ENCODE measurements around the gene UBA7. TPM values are rescaled to one million over a fixed set of nuclear protein-coding genes. Genes with fewer than 3 reads are reported as not detected.

Gene UBA7
- total and polyA plus RNA-seq, 2 donors (not counting 3 experiments of a cell fraction or from before 2014, with no cell fraction given): 57.4 to 80.7 TPM

GRCh38 chr3:49794431-49794830 lies 19.3 kb downstream of the UBA7 start:
- Histone ChIP-seq H3K79me2 (ENCODE audit: control insufficient read depth, insufficient read depth, low read length) (no peaks in the 10 kb centered on the region), H3K9me1 (replicated peaks; ENCODE audit: control insufficient read depth, extremely low read depth, insufficient read depth, low read length) (no peaks in the 10 kb centered on the region), H2AFZ (ENCODE audit: low read depth, low read length) (no peak overlapping the region), H3K36me3 (ENCODE audit: control insufficient read depth in 2 of 2, extremely low read depth in 1 of 2, insufficient read depth in 2 of 2, low read length in 2 of 2) (no peaks in the 10 kb centered on the region), H3K4me3 (replicated peaks in 1 of 3; ENCODE audit: insufficient read depth in 1 of 3, low read depth in 1 of 3, low read length in 3 of 3) (no peak overlapping the region), H4K20me1 (replicated peaks; ENCODE audit: control insufficient read depth, extremely low read depth, insufficient read depth, low read length) (no peaks in the 10 kb centered on the region), H3K4me2 (ENCODE audit: insufficient read depth, low read length) (no peak overlapping the region), H3K9me3 (replicated peaks; ENCODE audit: control insufficient read depth, insufficient read depth, low read length) (no peaks in the 10 kb centered on the region), H3K27me3 (ENCODE audit: control insufficient read depth in 2 of 2, insufficient read depth in 2 of 2, low read length in 2 of 2) (no peaks in the 10 kb centered on the region), H3K4me1 (ENCODE audit: control insufficient read depth, extremely low read depth, insufficient read depth, low read length) (peaks cover 3% of the 10 kb centered on the region), H3K9ac (replicated peaks; ENCODE audit: extremely low read depth, insufficient read depth, low read length) (no peak overlapping the region), H3K27ac (ENCODE audit: insufficient read depth, low read depth, low read length) (no peak overlapping the region)
- intact Hi-C loops (cut with micrococcal nuclease) (no loop called here), dilution Hi-C loops (cut with MboI; ENCODE audit: extremely low pct_ligation_motif_present, low sequenced_read_pairs) (no loop called here)
- POLR2A ChIA-PET: no interaction called here
- BruUV-seq (replicated peaks): no TSS peak
- no peak for TF ChIP-seq MAX (IDR thresholded peaks at IDR 0.05; ENCODE audit: insufficient read depth, insufficient read length)
- no peak for TF ChIP-seq GATA2 (IDR thresholded peaks at IDR 0.05; ENCODE audit: insufficient read depth, insufficient read length, low read depth, low read length)
- TF ChIP-seq POLR2AphosphoS5 (IDR thresholded peaks at IDR 0.05; ENCODE audit: insufficient read depth, low read depth, low read length): no peak
- TF ChIP-seq CTCF (IDR thresholded peaks at IDR 0.05; ENCODE audit: extremely low read depth in 1 of 2, insufficient read depth in 1 of 2, low read depth in 1 of 2, low read length in 2 of 2): no peak
- TF ChIP-seq JUN (IDR thresholded peaks at IDR 0.05; ENCODE audit: borderline replicate concordance, insufficient read depth, insufficient read length, low read depth): no peak
- TF ChIP-seq EZH2 (IDR thresholded peaks at IDR 0.05; ENCODE audit: borderline replicate concordance, low read depth, low read length, severe bottlenecking): no peak
- TF ChIP-seq POLR2A (IDR thresholded peaks at IDR 0.05; ENCODE audit: low read depth, low read length): no peak
- no peak for TF ChIP-seq MYC (IDR thresholded peaks at IDR 0.05; ENCODE audit: low read depth, low read length)
- TF ChIP-seq FOS (IDR thresholded peaks at IDR 0.05; ENCODE audit: borderline replicate concordance, insufficient read depth, low read length): no peak
- DNase-seq (ENCODE audit: low read depth, low spot score) (no peak), FAIRE-seq (no peak)
- CTCF ChIA-PET: no interaction called here
